ENCODE data around the gene F11. TPM values are rescaled to one million over a fixed set of nuclear protein-coding genes. Genes with fewer than 3 reads are reported as not detected.
"Not testable (repeated sequence)": the region's sequence is repeated elsewhere in the genome, so short reads cannot be mapped to it uniquely, and the experiment has no call there.

Gene F11
- polyA plus RNA-seq, 1 donor = not detected

DNA sequence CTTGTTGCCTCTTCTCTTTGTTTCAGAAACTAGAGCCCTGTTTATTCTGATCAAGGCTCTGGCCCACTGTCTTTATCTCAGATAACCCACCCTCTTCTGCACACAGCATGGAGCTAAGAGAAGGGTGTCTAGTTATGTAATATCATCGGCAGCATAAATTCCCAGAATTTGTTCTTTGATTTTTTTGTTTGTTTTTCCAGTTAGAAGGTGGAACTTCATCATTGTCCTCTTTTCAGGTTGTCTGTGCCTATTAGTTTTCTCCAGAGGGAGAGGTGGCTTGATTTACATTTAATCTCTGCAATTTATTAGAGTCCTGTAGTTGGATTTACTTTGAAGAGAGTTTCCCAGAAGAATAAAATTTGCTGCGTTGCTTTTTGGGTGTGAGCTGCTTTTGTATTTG is 15.2 kb upstream of the F11 start:
- DNase-seq = no peak

- DNase-seq = no peak
Measured at GRCh38 chr4:186255122-186255521, 10.9 kb upstream of the F11 start.

DNA sequence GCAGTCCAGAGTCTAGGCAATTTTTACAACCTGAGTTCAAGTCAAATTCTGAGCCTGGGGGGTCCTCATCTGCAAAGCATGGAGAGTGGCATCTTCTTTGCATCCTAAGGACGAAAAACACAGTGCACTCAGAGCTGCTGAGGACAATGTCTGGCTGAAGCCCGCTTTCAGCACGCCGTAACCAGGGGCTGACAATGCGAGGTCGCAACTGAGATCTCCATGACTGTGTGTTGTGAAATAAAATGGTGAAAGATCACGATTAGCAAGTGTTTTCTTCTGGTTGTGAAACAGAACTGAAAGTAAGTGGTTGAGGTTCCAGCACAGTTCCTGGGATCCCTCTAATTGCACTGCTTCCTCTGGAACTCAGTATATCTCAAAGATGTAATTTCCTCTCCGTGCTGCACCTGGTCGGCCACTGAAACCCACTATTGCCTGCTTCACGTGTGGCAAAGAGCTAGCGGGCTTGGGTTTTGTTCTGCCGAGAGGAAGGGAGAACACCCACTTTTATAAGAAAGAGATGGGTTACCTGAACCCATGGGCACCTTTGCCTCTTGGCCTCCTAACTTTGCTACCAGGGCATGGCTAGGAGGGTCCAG is 7.7 kb upstream of the F11 start:
- no peak for DNase-seq

- DNase-seq = no peak
Measured at GRCh38 chr4:186260117-186260503, 5.9 kb upstream of the F11 start.

DNA sequence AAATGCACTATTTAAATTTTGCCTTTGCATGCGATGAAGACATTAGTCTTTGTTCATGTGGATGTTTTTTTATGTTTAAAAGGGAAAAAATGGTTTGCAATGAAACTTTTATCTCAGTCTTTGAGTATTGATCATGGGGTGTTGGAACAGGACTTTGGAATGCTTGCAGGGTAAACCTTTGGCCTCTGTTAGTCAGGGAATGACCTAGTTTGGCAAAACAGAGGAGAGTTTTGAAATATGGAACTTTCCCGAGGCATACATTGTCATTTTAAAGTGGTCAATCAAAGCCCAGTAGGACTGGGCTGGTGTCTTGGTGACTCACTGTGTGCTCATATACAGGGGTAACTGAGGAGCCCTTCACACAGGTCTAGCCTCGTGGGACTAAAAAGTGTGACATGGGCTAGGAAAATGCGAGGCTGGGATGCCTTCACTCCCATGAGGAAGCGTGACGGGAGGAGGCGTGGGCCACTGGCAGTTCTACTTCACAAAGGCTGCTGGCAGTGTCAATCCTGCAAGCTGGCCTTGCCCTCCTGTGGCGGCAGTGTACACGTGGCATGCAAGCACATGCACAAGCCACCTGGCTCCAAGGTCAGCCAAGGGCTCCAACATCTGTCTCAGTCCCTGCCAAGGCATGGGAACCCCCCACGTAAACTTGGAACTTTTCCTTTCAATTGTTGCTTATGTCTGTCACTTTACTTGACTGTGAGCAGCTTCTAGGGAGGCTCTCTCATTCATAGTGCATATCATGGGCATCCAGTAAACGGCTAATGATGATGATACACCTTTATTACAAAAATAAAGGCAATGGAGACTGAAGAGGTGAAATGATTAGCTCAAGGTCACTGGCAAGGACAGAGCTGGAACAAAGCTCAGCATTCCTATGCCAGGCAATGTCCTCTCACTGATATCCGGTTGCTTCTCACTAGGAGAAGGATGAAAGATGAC is 5.2 kb upstream of the F11 start:
- no peak for DNase-seq

GRCh38 chr4:186264660-186265059 is 1.3 kb upstream of the F11 start:
- no peak for DNase-seq

- not testable (repeated sequence) for DNase-seq
Measured at GRCh38 chr4:186265250-186265649, 739 bp upstream of the F11 start.

GRCh38 chr4:186266729-186267456 is 904 bp downstream of the F11 start:
- peak; percentile 4 for DNase-seq

DNA sequence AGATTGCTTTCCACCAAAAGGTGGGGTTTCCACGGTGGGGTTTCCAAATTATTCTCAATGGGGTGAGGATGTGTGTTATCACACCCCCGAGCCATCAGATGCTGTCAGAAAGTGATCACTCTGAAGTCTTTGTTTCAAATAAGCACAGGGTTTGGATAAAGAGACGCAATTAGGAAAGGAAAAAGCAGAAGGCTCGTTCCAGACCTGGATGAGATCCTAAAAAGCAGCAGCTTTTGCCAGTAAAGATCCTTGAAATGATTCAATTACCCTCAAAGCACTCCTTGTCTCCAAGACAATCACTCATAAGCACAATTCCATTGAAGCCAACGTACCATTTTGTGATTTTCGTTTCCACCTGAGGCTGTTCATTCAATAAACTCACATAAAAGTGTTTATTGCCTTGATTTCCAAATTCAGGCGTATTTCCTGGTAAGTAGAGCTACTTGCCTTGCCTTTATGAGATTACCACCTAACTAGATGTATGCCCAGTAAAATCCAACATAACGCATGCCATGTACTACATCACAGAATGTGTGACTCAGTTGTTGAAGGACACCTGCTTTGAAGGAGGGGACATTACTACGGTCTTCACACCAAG is 5.2 kb downstream of the F11 start:
- DNase-seq = no peak

DNA sequence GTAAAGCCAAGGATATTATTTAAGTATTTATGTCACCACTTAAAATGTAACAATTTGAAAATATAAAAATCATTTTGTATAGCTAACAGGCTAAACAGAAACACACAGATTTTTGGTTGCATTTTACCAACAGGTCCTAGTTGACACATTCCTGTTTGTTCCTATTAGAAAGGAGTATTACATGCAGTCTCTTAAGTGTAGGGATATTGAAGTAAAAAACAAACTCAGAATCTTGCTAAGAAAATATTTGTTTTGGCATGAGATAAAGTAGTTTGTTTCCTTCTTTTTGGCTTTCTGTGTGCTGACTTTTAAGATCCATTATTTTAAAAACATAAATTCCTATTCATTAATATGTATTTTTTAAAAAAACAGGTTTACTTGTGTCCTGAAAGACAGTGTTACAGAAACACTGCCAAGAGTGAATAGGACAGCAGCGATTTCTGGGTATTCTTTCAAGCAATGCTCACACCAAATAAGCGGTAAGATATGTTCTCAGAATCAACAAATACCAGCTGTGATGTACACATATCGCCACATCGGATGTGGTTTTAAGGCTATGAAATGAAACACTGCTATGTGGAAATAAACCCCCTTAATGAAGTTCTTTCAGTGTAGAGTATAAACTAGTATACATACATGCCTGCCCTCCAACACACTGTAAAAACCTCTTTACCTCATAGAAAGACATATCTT is 6.9 kb downstream of the F11 start:
- DNase-seq = no peak

DNA sequence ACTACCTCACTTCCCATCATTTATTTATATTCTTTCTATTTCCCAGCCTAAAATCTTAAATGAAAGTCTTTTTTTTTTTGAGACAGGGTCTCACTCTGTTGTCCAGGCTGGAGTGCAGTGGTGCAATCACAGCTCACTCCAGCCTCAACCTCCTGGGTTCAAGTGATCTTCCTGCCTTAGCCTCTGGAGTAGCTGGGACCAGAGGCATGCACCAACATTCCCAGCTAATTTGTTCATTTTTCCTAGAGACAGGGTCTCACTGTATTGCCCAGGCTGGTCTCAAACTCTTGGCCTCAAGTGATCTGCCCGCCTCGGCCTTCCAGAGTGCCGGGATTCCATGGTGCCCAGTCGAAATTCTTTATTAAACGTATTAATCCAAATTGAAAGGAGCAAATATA is 7.4 kb downstream of the F11 start:
- not testable (repeated sequence) for DNase-seq

DNA sequence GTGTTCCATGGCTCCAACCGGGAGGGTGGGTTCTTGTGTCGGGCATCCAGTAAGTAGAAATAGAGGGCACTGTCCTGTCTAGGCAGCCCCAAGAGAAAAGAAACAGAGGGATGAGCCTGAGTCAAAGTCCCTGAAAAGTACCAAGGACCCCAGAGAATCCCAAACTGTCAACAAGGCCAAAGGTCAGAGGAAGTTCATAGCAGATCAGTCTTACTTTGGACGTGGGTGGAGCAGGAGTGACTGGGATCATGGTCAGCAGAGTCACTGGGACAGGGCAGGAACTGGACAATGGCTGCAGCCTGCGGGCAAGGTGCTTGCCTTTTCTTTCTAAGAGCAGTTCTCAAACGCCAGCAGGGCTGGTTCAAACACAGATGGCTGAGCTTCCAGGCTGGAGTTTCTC is 17.3 kb downstream of the F11 start:
- no peak for DNase-seq

DNA sequence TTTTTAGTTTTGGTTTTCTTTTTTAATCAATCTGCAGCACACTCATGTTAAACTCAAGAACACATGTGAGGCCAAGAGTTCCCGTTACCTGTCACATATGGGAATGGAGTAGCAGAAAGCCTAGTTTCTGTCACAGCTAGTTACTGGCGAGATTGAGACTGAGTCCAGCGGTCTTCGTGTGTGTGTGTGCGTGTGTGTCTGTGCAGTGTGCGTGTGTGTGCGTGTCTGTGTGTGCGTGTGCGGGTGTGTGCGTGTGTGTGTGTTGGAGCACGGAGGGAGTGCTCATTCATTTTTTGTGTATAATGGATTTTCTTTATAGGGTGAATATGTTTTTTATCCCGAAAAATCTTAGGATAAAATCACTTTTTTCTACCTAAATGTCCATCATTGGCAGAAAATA is 19.2 kb downstream of the F11 start:
- no peak for DNase-seq

- no peak for DNase-seq
Measured at GRCh38 chr4:186286581-186286980, 20.6 kb downstream of the F11 start.

GRCh38 chr4:186291256-186291890 is 25.4 kb downstream of the F11 start:
- no peak for DNase-seq

- no peak for DNase-seq
Measured at GRCh38 chr4:186294160-186294559, 28.2 kb downstream of the F11 start.

DNA sequence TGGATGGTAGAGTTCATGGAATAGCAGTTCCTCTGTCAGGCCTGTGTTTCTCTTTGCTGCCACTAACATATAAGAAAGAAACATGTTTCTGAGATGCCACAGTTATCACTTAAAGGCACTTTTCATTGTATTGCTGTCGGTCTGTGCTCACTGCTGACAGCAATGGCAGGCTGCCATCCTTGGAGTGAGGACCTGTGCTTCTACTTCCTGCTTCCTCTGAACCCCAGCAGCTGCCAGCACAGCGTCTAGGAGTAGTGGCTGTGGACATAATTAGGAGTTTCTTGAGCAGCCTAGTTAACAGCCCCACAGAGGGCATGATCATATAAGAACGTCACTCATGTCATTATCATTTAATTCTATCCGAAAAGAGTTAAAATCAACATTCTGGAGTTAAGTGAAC is 30.5 kb downstream of the F11 start:
- no peak for DNase-seq

- DNase-seq = peak; percentile 45
Measured at GRCh38 chr4:186297013-186297645, 31.1 kb downstream of the F11 start.

DNA sequence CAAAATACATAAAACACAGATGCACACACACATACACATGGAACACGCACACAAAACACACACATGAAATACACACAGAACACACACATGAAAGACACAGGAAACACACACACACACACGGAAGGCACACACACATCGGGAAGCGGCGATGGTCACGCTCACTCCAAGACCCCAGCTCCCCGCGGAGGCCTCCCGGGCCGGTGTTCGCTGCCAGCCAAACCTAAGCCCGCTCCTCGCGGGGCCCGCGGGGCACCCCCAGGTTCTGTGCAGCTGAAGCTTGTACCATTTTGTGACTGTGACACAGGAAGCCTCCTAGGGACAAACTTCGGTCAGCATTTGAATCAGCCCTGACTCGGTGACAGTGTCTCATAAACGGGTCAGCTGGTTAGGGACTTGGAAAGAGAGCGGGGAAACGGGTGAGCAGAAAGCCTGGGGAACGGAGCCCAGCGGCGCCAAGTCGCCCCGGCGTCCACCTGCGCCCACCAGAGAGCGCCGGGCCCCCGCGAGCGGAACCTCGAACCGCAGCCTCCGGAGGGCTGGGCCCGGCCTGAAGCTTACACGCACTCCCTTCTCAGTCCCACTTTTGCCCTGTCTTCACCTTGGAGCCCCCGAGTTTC is 32.1 kb downstream of the F11 start:
- DNase-seq = no peak

GRCh38 chr4:186299291-186299690 is 33.3 kb downstream of the F11 start:
- no peak for DNase-seq
